ENCODE measurements around the gene EPN2.

Gene EPN2

GRCh38 chr17:19333736-19334290, 96.6 kb downstream of the EPN2 start:
- DNase-seq = no peak

- DNase-seq = no peak
Measured at GRCh38 chr17:19334331-19334730, 97.2 kb downstream of the EPN2 start.

- DNase-seq = no peak
Measured at GRCh38 chr17:19335951-19336631, 98.9 kb downstream of the EPN2 start.

GRCh38 chr17:19336938-19337711, 100.0 kb downstream of the EPN2 start:
- no peak for DNase-seq

DNA sequence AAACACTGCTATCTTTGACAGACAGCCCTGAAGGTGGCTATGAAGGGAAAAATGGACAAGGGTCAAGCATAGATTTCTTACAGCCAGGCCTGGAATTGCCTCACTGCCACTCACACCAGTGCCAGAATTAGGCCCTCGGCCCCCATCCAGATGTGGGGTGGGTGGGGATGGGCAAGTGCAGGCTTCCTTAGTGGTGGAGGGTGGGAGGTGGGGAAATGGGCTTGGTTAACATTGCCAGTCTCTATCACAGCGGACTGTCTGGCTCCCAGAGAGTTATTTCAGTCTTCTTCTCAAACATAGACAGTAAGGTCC, 100.5 kb downstream of the EPN2 start:
- DNase-seq = no peak

GRCh38 chr17:19338031-19338990, 101.1 kb downstream of the EPN2 start:
- peak; percentile 48 for DNase-seq

GRCh38 chr17:19339341-19339815, 102.2 kb downstream of the EPN2 start:
- no peak for DNase-seq

GRCh38 chr17:19341211-19341631, 104.1 kb downstream of the EPN2 start:
- DNase-seq = no peak

- no peak for DNase-seq
Measured at GRCh38 chr17:19341641-19342610, 104.8 kb downstream of the EPN2 start.

DNA sequence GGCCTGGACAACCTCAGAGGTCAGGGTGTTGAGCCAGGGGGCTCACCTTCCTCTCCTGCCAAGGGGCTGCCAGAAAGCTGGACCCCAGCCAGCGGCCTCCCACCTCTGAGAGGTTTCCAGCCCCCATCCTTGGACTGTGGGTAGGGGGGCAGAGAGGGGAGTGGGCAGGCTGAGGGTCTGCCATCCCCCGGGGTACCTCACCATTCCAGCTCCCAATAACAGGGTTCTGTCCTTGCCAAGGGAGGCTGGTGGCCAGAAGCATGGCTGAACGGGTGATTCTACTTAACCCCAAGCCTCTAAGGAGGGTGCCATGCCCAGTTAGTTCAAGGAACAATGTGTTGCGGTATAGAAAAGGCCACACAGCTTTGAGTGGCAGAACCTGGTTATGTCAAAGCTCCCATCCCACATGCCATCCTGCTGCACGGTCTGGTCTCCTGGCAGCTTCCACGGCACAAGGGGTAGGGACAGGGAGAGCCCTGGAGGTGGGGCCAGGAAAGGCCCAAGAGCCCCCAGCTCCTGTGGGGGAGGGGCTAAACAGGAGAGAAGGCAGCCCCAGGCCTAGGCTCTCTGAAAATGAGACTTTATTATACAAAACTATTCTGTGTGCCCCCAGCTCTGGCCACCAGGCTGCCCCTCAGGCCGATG, 105.6 kb downstream of the EPN2 start:
- no peak for DNase-seq

GRCh38 chr17:19343256-19343630, 106.1 kb downstream of the EPN2 start:
- DNase-seq = no peak

DNA sequence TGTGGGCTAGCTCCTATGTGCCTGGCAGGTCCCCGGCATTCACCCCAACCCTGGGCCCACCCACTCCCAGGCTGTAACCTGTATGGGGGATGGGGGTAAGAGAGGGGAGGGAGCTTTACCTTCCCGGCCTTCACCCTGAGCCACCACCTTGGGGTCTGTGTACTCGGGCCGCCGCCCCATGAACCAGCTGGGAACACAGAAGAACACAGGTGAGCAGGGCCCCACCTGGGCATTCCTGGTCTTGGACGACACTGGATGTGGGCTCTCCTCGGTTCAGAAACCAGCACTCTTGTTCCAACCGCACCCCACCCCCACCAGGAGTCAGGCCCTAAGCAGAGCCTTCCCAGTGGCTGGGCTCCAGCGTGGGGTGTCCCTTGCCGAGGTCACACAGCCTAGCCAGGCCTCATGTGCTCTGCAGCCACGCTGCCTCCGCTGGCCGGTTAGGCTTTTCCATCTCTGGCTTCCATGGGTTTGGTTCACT, 106.5 kb downstream of the EPN2 start:
- no peak for DNase-seq

DNA sequence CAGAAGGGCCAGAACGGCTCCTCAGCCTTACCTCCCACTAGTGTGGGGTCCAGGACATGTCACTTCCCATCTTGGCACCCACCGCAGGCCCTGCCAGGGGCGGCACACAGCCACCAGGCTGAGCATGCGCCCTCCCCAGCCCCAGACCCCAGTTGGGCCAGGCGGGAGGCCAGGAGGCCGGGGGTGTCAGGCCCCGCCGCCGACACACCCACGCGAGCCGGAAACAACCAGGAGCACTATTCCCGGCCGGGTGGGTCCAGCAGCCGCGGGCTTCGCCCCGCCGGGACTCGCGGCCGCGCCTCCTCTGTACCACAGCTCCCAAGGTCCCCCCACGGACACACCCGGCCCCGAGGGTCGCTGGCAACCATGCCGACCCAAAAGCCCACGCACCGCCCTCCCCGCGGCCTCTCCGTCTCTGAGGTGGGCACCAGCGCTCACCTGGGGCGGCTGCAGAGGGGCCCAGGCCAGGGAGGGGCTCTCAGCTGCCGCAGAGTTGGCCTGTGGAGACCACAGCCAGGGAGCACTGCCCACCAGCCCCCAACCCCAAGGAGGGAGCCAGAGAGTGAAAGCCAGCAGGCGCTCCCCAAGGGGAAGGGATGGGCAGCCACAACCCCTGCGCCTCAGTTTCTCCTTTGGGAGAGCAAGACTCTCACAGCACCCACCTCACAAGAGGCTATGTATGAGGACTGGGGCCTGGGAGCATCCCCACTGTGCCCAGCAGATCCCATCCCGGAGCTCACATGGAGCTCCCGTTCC, 107.3 kb downstream of the EPN2 start:
- DNase-seq = no peak

- no peak for DNase-seq
Measured at GRCh38 chr17:19345067-19345460, 107.9 kb downstream of the EPN2 start.

DNA sequence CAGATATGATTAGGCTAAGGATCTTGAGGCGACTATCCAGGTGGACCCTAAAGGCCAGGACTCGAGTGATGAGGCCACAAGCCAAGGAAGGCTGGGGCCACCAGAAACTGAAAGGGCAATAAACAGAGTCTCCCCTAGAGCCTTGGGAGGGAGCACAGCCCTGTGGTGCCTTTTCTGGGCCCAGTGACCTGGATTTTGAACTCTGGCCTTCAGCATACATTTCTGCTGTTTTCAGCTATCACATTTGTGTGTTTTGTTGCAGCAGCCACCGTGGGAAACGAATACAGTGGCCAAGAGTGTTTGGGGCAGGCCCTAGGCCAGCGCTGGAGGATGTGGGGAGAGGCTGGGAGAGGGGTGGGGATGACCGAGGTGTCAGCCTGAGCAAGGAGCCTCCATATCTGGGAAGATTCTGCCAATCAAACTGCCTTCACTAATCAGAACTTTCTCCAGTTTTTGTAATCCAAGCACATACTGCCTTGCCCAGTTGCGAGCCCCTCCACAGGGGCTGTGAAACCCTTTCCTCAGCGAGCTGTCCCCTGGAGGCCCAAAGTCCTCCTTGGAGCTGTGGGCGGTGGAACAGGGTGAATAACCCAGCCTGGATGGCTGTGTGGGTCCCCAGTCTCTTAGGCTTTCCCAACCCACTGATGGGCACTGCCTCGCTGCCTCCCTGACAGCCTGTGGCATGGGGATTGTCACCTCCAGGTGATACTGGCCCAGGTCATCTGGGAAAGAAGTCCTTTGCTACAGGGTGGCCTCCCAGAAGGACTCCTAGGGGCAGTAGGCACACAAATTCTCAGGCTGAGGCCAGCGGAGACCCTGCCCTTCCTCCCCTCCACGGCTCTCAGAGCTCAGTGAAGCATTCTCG, 108.6 kb downstream of the EPN2 start:
- no peak for DNase-seq

DNA sequence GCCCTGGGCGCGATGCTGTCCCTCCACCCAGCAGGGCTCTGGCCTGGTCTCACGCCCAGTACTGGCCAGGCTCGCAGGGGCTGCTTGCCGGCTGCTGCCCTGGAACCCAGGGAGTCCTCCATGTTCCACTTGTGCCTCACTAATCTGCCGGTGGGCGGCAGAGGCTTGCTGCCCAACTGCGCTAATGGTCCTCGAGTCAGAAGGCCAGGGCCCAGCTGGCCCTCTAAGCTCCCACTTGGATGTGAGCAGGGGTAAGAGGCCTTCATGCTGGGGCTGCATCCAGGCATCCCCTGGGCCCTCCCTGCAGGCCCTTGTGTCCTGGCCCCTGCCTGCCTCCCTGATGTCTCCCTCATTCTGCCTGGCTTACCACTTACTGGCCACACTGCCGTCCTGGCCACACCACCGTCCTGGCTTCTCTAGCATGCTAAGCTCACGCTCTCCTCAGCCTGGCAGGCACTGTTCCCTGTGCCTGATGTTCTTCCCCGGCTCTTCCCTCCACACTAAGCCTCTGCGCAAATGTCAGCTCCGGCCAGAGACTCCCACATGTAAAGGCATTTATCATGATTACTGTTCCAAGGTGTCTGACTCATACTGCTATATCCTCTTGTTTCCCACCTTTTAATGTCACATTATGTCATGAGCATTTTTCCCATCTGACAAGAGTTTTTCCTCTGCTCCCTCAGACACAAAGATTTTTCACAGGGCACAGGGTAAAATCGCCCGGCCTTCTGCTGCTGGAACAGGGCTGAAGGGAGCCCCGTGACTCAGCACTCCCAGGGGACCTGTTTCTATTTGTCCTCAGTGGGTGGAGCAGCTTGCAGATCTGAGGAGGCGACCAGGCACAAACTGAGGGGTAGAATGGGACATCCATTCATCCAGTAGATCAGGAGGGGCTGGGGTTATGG, 109.4 kb downstream of the EPN2 start:
- no peak for DNase-seq

- DNase-seq = no peak
Measured at GRCh38 chr17:19347323-19348080, 110.3 kb downstream of the EPN2 start.

Data from MV-4-11 (cell line).